ENCODE measurements around the gene DEPDC5. TPM values are rescaled to one million over a fixed set of nuclear protein-coding genes. Genes with fewer than 3 reads are reported as not detected.
"Not testable (repeated sequence)": the region's sequence is repeated elsewhere in the genome, so short reads cannot be mapped to it uniquely, and the experiment has no call there.

DEPDC5 gene
- total RNA-seq, 1 experiment from 2014 or later: 28.1 TPM

- Histone ChIP-seq H3K27ac (no peak overlapping the region), H3K9me2 (ENCODE audit: insufficient read depth) (no peaks in the 10 kb centered on the region), H2AFZ (no peak overlapping the region), H3F3A (ENCODE audit: insufficient read depth, low read depth) (no peaks in the 10 kb centered on the region), H3K79me2 (ENCODE audit: low read depth) (no peaks in the 10 kb centered on the region), H3K4me2 (no peak overlapping the region), H3K9me3 (ENCODE audit: insufficient read depth, low read depth) (no peaks in the 10 kb centered on the region), H3K27me3 (ENCODE audit: insufficient read depth, low read depth) (no peaks in the 10 kb centered on the region), H3K36me3 (ENCODE audit: low read depth) (peaks cover 22% of the 10 kb centered on the region), H3K4me1 (replicated peaks; ENCODE audit: insufficient read depth) (no peaks in the 10 kb centered on the region), H3K4me3 (no peak overlapping the region), H4K20me1 (ENCODE audit: insufficient read depth) (no peaks in the 10 kb centered on the region)
- DNase-seq: no peak
- TF ChIP-seq EZH2 (IDR thresholded peaks at IDR 0.05; ENCODE audit: low read depth) (no peak), CTCF (conservative IDR thresholded peaks at IDR 0.05) (no peak)
- BruUV-seq (replicated peaks): no TSS peak
- ChIA-PET POLR2A (ENCODE audit: unreplicated experiment) (no interaction called here), CTCF (no interaction called here)
- intact Hi-C loops (cut with micrococcal nuclease; ENCODE audit: unreplicated experiment): no loop called here
Measured at GRCh38 chr22:31814942-31815341, 61.1 kb downstream of the DEPDC5 start.

- H3K36me3 ChIP-seq (ENCODE audit: low read depth): peaks cover 22% of the 10 kb centered on the region
- H3K27ac ChIP-seq; POLR2A ChIA-PET (ENCODE audit: unreplicated experiment); H3K4me3 ChIP-seq; intact Hi-C loops (cut with micrococcal nuclease; ENCODE audit: unreplicated experiment); H2AFZ ChIP-seq; H4K20me1 ChIP-seq (ENCODE audit: insufficient read depth); H3K4me2 ChIP-seq; DNase-seq; H3K9me3 ChIP-seq (ENCODE audit: insufficient read depth, low read depth); H3F3A ChIP-seq (ENCODE audit: insufficient read depth, low read depth); H3K9me2 ChIP-seq (ENCODE audit: insufficient read depth); CTCF ChIA-PET; H3K79me2 ChIP-seq (ENCODE audit: low read depth); H3K27me3 ChIP-seq (ENCODE audit: insufficient read depth, low read depth); H3K4me1 ChIP-seq (replicated peaks; ENCODE audit: insufficient read depth); BruUV-seq (replicated peaks): not testable (repeated sequence)
Measured at GRCh38 chr22:31815383-31815814, 61.6 kb downstream of the DEPDC5 start.

GRCh38 chr22:31816750-31817149, 62.9 kb downstream of the DEPDC5 start:
- Histone ChIP-seq H3K4me1 (replicated peaks; ENCODE audit: insufficient read depth) (0 out of 2 replicates have a peak, but pooled peaks cover 3% of the 10 kb centered on the region), H2AFZ (no peak overlapping the region), H3K27me3 (ENCODE audit: insufficient read depth, low read depth) (no peaks in the 10 kb centered on the region), H3K4me2 (no peak overlapping the region), H3F3A (ENCODE audit: insufficient read depth, low read depth) (no peaks in the 10 kb centered on the region), H3K9me3 (ENCODE audit: insufficient read depth, low read depth) (no peaks in the 10 kb centered on the region), H3K36me3 (ENCODE audit: low read depth) (peaks cover 26% of the 10 kb centered on the region; the same call in 1 of the 2 replicates), H3K9me2 (ENCODE audit: insufficient read depth) (no peaks in the 10 kb centered on the region), H4K20me1 (ENCODE audit: insufficient read depth) (no peaks in the 10 kb centered on the region), H3K27ac (no peak overlapping the region), H3K79me2 (ENCODE audit: low read depth) (no peaks in the 10 kb centered on the region), H3K4me3 (no peak overlapping the region)
- ChIA-PET POLR2A (ENCODE audit: unreplicated experiment) (interaction anchor here (0.7 kb wide), 1 partner anchor 745 kb away, joined by 16 read pairs; no protein-coding TSS in a partner anchor), CTCF (no interaction called here)
- no peak for DNase-seq
- TF ChIP-seq EZH2 (IDR thresholded peaks at IDR 0.05; ENCODE audit: low read depth): no peak
- no peak for TF ChIP-seq CTCF (conservative IDR thresholded peaks at IDR 0.05)
- intact Hi-C loops (cut with micrococcal nuclease; ENCODE audit: unreplicated experiment): no loop called here
- no TSS peak for BruUV-seq (replicated peaks)

Data from PC-9 (cell line).